Neuronal stem cell (in vitro differentiated cells): ENCODE data around the gene DGKG.

Experiments
- DNase-seq: peaks from one replicate; pipeline ENCODE4 v3.0.0-alpha.2; 2013; ENCODE audit warnings: low spot score
- H2AFZ ChIP-seq: one replicate; pipeline ENCODE4 v1.6.1; 2013; ENCODE audit warnings: mild to moderate bottlenecking, low read length, inconsistent platforms
- H2AK5ac ChIP-seq: 2 replicates; pipeline ENCODE4 v1.6.1; 2013; ENCODE audit warnings: low read depth, mild to moderate bottlenecking, inconsistent platforms, low read length, moderate library complexity, mixed read lengths
- H2BK120ac ChIP-seq: 2 replicates; pipeline ENCODE4 v1.6.1; 2013; ENCODE audit warnings: low read depth, mild to moderate bottlenecking, inconsistent platforms, low read length, moderate library complexity, mixed read lengths
- H2BK12ac ChIP-seq: one replicate; pipeline ENCODE4 v1.6.1; 2013; ENCODE audit warnings: low read length, inconsistent platforms
- H2BK15ac ChIP-seq: 2 replicates; pipeline ENCODE4 v1.6.1; 2013; ENCODE audit warnings: mild to moderate bottlenecking, low read length, inconsistent platforms, mixed read lengths
- H2BK5ac ChIP-seq: one replicate; pipeline ENCODE4 v1.6.1; 2013; ENCODE audit warnings: inconsistent platforms, mild to moderate bottlenecking, low read length, moderate library complexity
- H3K14ac ChIP-seq: one replicate; pipeline ENCODE4 v1.6.1; 2013; ENCODE audit warnings: low read length, inconsistent platforms
- H3K18ac ChIP-seq: 2 replicates; pipeline ENCODE4 v1.6.1; 2013; ENCODE audit warnings: low read length, inconsistent platforms
- H3K23ac ChIP-seq: 2 replicates; pipeline ENCODE4 v1.6.1; 2013; ENCODE audit warnings: low read depth, mild to moderate bottlenecking, mixed read lengths, low read length, inconsistent platforms; ENCODE audit not compliant: poor library complexity
- H3K27ac ChIP-seq: replicated peaks from 3 replicates; pipeline ENCODE4 v1.5.1; 2013; ENCODE audit warnings: low read length, inconsistent platforms
- H3K27me3 ChIP-seq, 3 experiments: 2 replicates each; pipeline ENCODE4 v1.6.1; 2013; ENCODE audit warnings: low read length in 3 of 3, mild to moderate bottlenecking in 2 of 3, inconsistent platforms in 1 of 3, low read depth in 1 of 3, mixed read lengths in 1 of 3, moderate library complexity in 1 of 3; ENCODE audit not compliant: control insufficient read depth in 3 of 3, insufficient read depth in 3 of 3
- H3K36me3 ChIP-seq, 2 donors: replicated peaks in 1 of 2; 2 replicates each; pipeline ENCODE4 v1.6.1; 2013; ENCODE audit warnings: low read length in 2 of 2; ENCODE audit not compliant: control insufficient read depth in 2 of 2, insufficient read depth in 2 of 2
- H3K4ac ChIP-seq: 2 replicates; pipeline ENCODE4 v1.6.1; 2013; ENCODE audit warnings: inconsistent platforms, mild to moderate bottlenecking, low read length, moderate library complexity
- H3K4me1 ChIP-seq, 2 donors: 1 replicate in 1 of 2; 2 replicates in 1 of 2; pipeline ENCODE4 v1.6.1; 2013; ENCODE audit warnings: low read length in 2 of 2, low read depth in 1 of 2; ENCODE audit not compliant: control insufficient read depth in 2 of 2, insufficient read depth in 1 of 2
- H3K4me2 ChIP-seq: one replicate; pipeline ENCODE4 v1.6.1; 2013; ENCODE audit warnings: mild to moderate bottlenecking, low read length, inconsistent platforms; ENCODE audit not compliant: insufficient read depth, poor library complexity, severe bottlenecking
- H3K4me3 ChIP-seq, 2 donors: 2 replicates each; pipeline ENCODE4 v1.5.1; 2013; ENCODE audit warnings: low read length in 2 of 2, mild to moderate bottlenecking in 2 of 2, inconsistent platforms in 1 of 2, moderate library complexity in 1 of 2
- H3K79me1 ChIP-seq: one replicate; pipeline ENCODE4 v1.6.1; 2013; ENCODE audit warnings: low read depth, mild to moderate bottlenecking, inconsistent platforms, low read length, moderate library complexity
- H3K9ac ChIP-seq: one replicate; pipeline ENCODE4 v1.6.1; 2013; ENCODE audit warnings: mild to moderate bottlenecking, low read depth, low read length, inconsistent platforms; ENCODE audit not compliant: poor library complexity
- H3K9me3 ChIP-seq, 2 donors: replicated peaks in 1 of 2; 2 replicates each; pipeline versions ENCODE3 to v1.6.1; 2013; ENCODE audit warnings: low read length in 2 of 2, mild to moderate bottlenecking in 2 of 2, inconsistent platforms in 1 of 2, low read depth in 1 of 2, mixed read lengths in 1 of 2, moderate library complexity in 1 of 2; ENCODE audit not compliant: control insufficient read depth in 2 of 2, insufficient read depth in 1 of 2
- H4K8ac ChIP-seq: one replicate; pipeline ENCODE4 v1.6.1; 2013; ENCODE audit warnings: low read depth, mild to moderate bottlenecking, inconsistent platforms, low read length, moderate library complexity
- H4K91ac ChIP-seq: one replicate; pipeline ENCODE4 v1.6.1; 2013; ENCODE audit warnings: low read length, low read depth, mild to moderate bottlenecking, inconsistent platforms; ENCODE audit not compliant: poor library complexity
- WGBS, 2 donors: extraction: QIAGEN DNeasy Blood & Tissue Kit; methylation state at CpG; one replicate each; pipeline ENCODE4 v1.1.7; 2013; ENCODE audit warnings: missing lambda C conversion rate in 2 of 2, mixed read lengths in 1 of 2; ENCODE audit not compliant: insufficient read length in 2 of 2, insufficient replicate concordance in 1 of 2; ENCODE audit errors: extremely low coverage in 2 of 2; 5-methylcytosine and 5-hydroxymethylcytosine counted together

The DGKG gene

GRCh38 chr3:186176373-186176990, 185.6 kb downstream of the DGKG start:
- H4K91ac ChIP-seq, result peak overlapping the region; percentile 28
- H2AFZ ChIP-seq, result no peak overlapping the region
- H2BK5ac ChIP-seq, result no peak overlapping the region
- H3K27me3 ChIP-seq, result peaks cover 0 to 50% (median 0%) of the 10 kb centered on the region in 3 experiments
- H3K4ac ChIP-seq, result no peak overlapping the region
- no peak overlapping the region for H3K23ac ChIP-seq
- no peaks in the 10 kb centered on the region for H3K79me1 ChIP-seq
- no peaks in the 10 kb centered on the region for H3K9me3 ChIP-seq
- no peak overlapping the region for H2BK120ac ChIP-seq
- no peak overlapping the region for H2AK5ac ChIP-seq
- H3K27ac ChIP-seq, result no peak overlapping the region
- H3K36me3 ChIP-seq, result no peaks in the 10 kb centered on the region
- no peak overlapping the region for H4K8ac ChIP-seq
- peak overlapping the region; percentile 53 for H3K9ac ChIP-seq
- no peak overlapping the region for H3K4me2 ChIP-seq
- H3K14ac ChIP-seq, result no peak overlapping the region
- no peak for DNase-seq
- no peak overlapping the region for H3K4me3 ChIP-seq
- no peak overlapping the region for H2BK15ac ChIP-seq
- H3K18ac ChIP-seq, result peak overlapping the region; percentile 44
- WGBS, 2 donors, result no CpG with 5 or more reads among the region's 6 CpGs
- H2BK12ac ChIP-seq, result no peak overlapping the region
- H3K4me1 ChIP-seq, result peaks cover 0 to 1% of the 10 kb centered on the region in 2 donors

- H3K79me1 ChIP-seq, result no peaks in the 10 kb centered on the region
- DNase-seq, result no peak
These were observed 188.7 kb downstream of the DGKG start for GRCh38 chr3:186173224-186173815.

GRCh38 chr3:186172353-186172752, 189.7 kb downstream of the DGKG start:
- H2BK12ac ChIP-seq, result no peak overlapping the region
- no peak overlapping the region for H2AK5ac ChIP-seq
- no peak for DNase-seq
- H3K36me3 ChIP-seq, result no peaks in the 10 kb centered on the region
- no peak overlapping the region for H3K27ac ChIP-seq
- no peaks in the 10 kb centered on the region for H3K79me1 ChIP-seq
- no peak overlapping the region for H3K9ac ChIP-seq
- no peak overlapping the region for H3K18ac ChIP-seq
- H2BK15ac ChIP-seq, result no peak overlapping the region
- H3K4me2 ChIP-seq, result no peak overlapping the region
- H4K8ac ChIP-seq, result no peak overlapping the region
- peaks cover 0 to 33% (median 0%) of the 10 kb centered on the region in 3 experiments for H3K27me3 ChIP-seq
- H3K4ac ChIP-seq, result no peak overlapping the region
- H3K4me1 ChIP-seq, result peaks cover 0 to 1% of the 10 kb centered on the region in 2 donors
- H4K91ac ChIP-seq, result no peak overlapping the region
- no peak overlapping the region for H3K14ac ChIP-seq
- no peak overlapping the region for H2BK120ac ChIP-seq
- no peaks in the 10 kb centered on the region for H3K9me3 ChIP-seq
- H2AFZ ChIP-seq, result no peak overlapping the region
- WGBS, 2 donors, result no CpG with 5 or more reads among the region's 2 CpGs
- no peak overlapping the region for H3K4me3 ChIP-seq
- H2BK5ac ChIP-seq, result no peak overlapping the region
- H3K23ac ChIP-seq, result no peak overlapping the region

More at GRCh38 chr3:186173224-186173815, 188.7 kb downstream of the DGKG start:
- Histone ChIP-seq H3K14ac (no peak overlapping the region), H4K91ac (no peak overlapping the region), H3K27me3 (peaks cover 0 to 33% (median 0%) of the 10 kb centered on the region in 3 experiments), H3K4me1 (peaks cover 0 to 1% of the 10 kb centered on the region in 2 donors), H2AFZ (no peak overlapping the region), H3K4ac (no peak overlapping the region), H3K23ac (no peak overlapping the region), H2BK120ac (no peak overlapping the region), H3K18ac (no peak overlapping the region), H4K8ac (no peak overlapping the region), H2BK5ac (no peak overlapping the region), H2BK15ac (no peak overlapping the region), H2BK12ac (no peak overlapping the region), H3K4me3 (no peak overlapping the region), H3K9me3 (no peaks in the 10 kb centered on the region), H3K27ac (no peak overlapping the region), H3K9ac (no peak overlapping the region), H3K4me2 (no peak overlapping the region), H2AK5ac (no peak overlapping the region), H3K36me3 (no peaks in the 10 kb centered on the region)
- WGBS, 2 donors, result no CpG with 5 or more reads among the region's 9 CpGs

- Histone ChIP-seq H2BK5ac (no peak overlapping the region), H4K91ac (no peak overlapping the region), H2BK12ac (no peak overlapping the region), H3K9ac (no peak overlapping the region), H4K8ac (no peak overlapping the region), H3K23ac (no peak overlapping the region), H2BK15ac (no peak overlapping the region), H3K27ac (no peak overlapping the region), H3K4me3 (no peak overlapping the region), H3K27me3 (peaks cover 0 to 25% (median 0%) of the 10 kb centered on the region in 3 experiments), H3K4me2 (no peak overlapping the region), H2AFZ (no peak overlapping the region), H3K79me1 (no peaks in the 10 kb centered on the region), H3K18ac (no peak overlapping the region), H3K4me1 (peaks cover 0 to 1% of the 10 kb centered on the region in 2 donors), H3K9me3 (no peaks in the 10 kb centered on the region), H2AK5ac (no peak overlapping the region), H3K36me3 (no peaks in the 10 kb centered on the region), H3K4ac (no peak overlapping the region), H3K14ac (no peak overlapping the region), H2BK120ac (no peak overlapping the region)
- WGBS, 2 donors, result no CpG with 5 or more reads among the region's 2 CpGs
- DNase-seq, result no peak
These were observed 190.5 kb downstream of the DGKG start for GRCh38 chr3:186171521-186171920.
